ENCODE data around the gene S100A14. TPM values are rescaled to one million over a fixed set of nuclear protein-coding genes. Genes with fewer than 3 reads are reported as not detected.

Gene S100A14
- total and polyA plus RNA-seq, 9 of the 15 experiments (the other 6 are each of a cell fraction or from before 2014, with no cell fraction given) = 0.10 to 0.64 (median 0.24) TPM; not detected in 3

- TF ChIP-seq FOSL1 (tag; conservative IDR thresholded peaks at IDR 0.05) (0 out of 2 replicates have a peak, but pooled peaks have one; percentile 43), SRSF9 (IDR thresholded peaks at IDR 0.05; ENCODE audit: borderline replicate concordance, low read depth, low read length) (no peak), ZNF217 (CRISPR knock-in tag; IDR thresholded peaks at IDR 0.05) (no peak), GTF2E2 (tag; IDR thresholded peaks at IDR 0.05) (0 out of 2 replicates have a peak, but pooled peaks have one; percentile 43), MEF2D (tag; conservative IDR thresholded peaks at IDR 0.05; ENCODE audit: low read depth) (no peak), ZNF41 (CRISPR knock-in tag; conservative IDR thresholded peaks at IDR 0.05) (no peak), HNRNPH1 (optimal IDR thresholded peaks at IDR 0.05; ENCODE audit: low read depth, low read length) (no peak), THAP7 (CRISPR knock-in tag; IDR thresholded peaks at IDR 0.05) (no peak), BCLAF1 (IDR thresholded peaks at IDR 0.05; ENCODE audit: borderline replicate concordance in 1 of 2, control insufficient read depth in 1 of 2, low read depth in 2 of 2, low read length in 1 of 2) (no peak), IFI16 (CRISPR knock-in tag; IDR thresholded peaks at IDR 0.05) (no peak), SAFB2 (IDR thresholded peaks at IDR 0.05; ENCODE audit: borderline replicate concordance, low read depth, low read length, severe bottlenecking) (no peak)
- TF ChIP-seq, protein P1, sequence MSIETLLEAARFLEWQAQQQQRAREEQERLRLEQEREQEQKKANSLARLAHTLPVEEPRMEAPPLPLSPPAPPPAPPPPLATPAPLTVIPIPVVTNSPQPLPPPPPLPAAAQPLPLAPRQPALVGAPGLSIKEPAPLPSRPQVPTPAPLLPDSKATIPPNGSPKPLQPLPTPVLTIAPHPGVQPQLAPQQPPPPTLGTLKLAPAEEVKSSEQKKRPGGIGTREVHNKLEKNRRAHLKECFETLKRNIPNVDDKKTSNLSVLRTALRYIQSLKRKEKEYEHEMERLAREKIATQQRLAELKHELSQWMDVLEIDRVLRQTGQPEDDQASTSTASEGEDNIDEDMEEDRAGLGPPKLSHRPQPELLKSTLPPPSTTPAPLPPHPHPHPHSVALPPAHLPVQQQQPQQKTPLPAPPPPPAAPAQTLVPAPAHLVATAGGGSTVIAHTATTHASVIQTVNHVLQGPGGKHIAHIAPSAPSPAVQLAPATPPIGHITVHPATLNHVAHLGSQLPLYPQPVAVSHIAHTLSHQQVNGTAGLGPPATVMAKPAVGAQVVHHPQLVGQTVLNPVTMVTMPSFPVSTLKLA (conservative IDR thresholded peaks at IDR 0.05) = peak; percentile 64 to 84
- TF ChIP-seq, protein P2, sequence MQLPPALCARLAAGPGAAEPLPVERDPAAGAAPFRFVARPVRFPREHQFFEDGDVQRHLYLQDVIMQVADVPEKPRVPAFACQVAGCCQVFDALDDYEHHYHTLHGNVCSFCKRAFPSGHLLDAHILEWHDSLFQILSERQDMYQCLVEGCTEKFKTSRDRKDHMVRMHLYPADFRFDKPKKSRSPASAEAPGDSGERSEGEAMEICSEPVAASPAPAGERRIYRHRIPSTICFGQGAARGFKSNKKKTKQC (CRISPR knock-in tag; IDR thresholded peaks at IDR 0.05) = no peak
- TF ChIP-seq, protein P3, sequence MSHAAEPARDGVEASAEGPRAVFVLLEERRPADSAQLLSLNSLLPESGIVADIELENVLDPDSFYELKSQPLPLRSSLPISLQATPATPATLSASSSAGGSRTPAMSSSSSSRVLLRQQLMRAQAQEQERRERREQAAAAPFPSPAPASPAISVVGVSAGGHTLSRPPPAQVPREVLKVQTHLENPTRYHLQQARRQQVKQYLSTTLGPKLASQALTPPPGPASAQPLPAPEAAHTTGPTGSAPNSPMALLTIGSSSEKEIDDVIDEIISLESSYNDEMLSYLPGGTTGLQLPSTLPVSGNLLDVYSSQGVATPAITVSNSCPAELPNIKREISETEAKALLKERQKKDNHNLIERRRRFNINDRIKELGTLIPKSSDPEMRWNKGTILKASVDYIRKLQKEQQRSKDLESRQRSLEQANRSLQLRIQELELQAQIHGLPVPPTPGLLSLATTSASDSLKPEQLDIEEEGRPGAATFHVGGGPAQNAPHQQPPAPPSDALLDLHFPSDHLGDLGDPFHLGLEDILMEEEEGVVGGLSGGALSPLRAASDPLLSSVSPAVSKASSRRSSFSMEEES (CRISPR knock-in tag; IDR thresholded peaks at IDR 0.05) = no peak
- TF ChIP-seq, protein P4, sequence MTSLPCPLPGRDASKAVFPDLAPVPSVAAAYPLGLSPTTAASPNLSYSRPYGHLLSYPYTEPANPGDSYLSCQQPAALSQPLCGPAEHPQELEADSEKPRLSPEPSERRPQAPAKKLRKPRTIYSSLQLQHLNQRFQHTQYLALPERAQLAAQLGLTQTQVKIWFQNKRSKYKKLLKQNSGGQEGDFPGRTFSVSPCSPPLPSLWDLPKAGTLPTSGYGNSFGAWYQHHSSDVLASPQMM (CRISPR knock-in tag; IDR thresholded peaks at IDR 0.05) = no peak
- TF ChIP-seq, protein P5, sequence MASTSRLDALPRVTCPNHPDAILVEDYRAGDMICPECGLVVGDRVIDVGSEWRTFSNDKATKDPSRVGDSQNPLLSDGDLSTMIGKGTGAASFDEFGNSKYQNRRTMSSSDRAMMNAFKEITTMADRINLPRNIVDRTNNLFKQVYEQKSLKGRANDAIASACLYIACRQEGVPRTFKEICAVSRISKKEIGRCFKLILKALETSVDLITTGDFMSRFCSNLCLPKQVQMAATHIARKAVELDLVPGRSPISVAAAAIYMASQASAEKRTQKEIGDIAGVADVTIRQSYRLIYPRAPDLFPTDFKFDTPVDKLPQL (IDR thresholded peaks at IDR 0.05; ENCODE audit: extremely low read depth, insufficient read length) = no peak
These were observed 42.5 kb upstream of the S100A14 start, which contains the start of gene SNAPIN (continued) for GRCh38 chr1:153658400-153659174.

All from K562 (cell line).